Gastrocnemius medialis (tissue), 4 donors: ENCODE measurements around the gene HDAC10.

Experiments used
- POLR2A ChIP-seq, 2 donors: fragments of 450-650 bp; IDR thresholded peaks; one replicate each; pipeline ENCODE4 v1.6.1; 2017; ENCODE audit warnings: antibody characterized with exemption in 2 of 2, mild to moderate bottlenecking in 2 of 2, moderate library complexity in 2 of 2
- TF ChIP-seq, protein P1 (sequence below), 5 experiments: fragments of 450-650 bp in 3 of 5; fragments of 200-600 bp in 2 of 5; sonication (generic) in 2 of 5; IDR thresholded peaks in 4 of 5; conservative IDR thresholded peaks in 1 of 5; 1 replicate in 4 of 5; 2 replicates in 1 of 5; pipeline ENCODE4 v1.5.1; 2016 to 2019; ENCODE audit warnings: antibody characterized with exemption in 5 of 5, mild to moderate bottlenecking in 3 of 5, moderate library complexity in 3 of 5

DNA sequence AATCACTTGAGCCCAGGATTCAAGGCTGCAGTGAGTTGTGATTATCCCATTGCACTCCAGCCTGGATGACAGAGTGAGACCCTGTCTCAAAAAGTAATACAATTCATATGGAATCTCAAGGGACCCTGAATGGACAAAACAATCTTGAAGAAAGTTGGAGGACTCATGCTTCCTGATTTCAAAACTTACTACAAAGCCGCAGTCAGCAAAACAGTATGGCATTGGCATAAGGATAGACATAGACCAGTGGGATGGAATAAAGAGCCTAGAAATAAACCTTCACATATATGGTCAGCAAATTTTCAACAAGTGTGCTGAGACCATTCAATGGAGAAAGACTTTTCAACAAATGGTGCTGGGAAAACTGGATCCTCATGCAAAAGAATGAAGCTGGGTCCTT is 47.8 kb downstream of the HDAC10 start:
- TF ChIP-seq POLR2A (IDR thresholded peaks at IDR 0.05) = no peak
- TF ChIP-seq, protein P1, sequence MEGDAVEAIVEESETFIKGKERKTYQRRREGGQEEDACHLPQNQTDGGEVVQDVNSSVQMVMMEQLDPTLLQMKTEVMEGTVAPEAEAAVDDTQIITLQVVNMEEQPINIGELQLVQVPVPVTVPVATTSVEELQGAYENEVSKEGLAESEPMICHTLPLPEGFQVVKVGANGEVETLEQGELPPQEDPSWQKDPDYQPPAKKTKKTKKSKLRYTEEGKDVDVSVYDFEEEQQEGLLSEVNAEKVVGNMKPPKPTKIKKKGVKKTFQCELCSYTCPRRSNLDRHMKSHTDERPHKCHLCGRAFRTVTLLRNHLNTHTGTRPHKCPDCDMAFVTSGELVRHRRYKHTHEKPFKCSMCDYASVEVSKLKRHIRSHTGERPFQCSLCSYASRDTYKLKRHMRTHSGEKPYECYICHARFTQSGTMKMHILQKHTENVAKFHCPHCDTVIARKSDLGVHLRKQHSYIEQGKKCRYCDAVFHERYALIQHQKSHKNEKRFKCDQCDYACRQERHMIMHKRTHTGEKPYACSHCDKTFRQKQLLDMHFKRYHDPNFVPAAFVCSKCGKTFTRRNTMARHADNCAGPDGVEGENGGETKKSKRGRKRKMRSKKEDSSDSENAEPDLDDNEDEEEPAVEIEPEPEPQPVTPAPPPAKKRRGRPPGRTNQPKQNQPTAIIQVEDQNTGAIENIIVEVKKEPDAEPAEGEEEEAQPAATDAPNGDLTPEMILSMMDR (IDR thresholded peaks at IDR 0.05 in 4 of 5, conservative IDR thresholded peaks at IDR 0.05 in 1 of 5) = no peak
